GM23338 (cell line): ENCODE measurements around the gene TMEM161B. TPM values are rescaled to one million over a fixed set of nuclear protein-coding genes. Genes with fewer than 3 reads are reported as not detected.

Experiments
- ATAC-seq: fragments of 200-7000 bp; cut with Tn5 transposase; 3 replicates; pipeline ENCODE4 v1.9.1; 2020
- DNase-seq: peaks from one replicate; pipeline ENCODE4 v3.0.0-alpha.2; 2015; ENCODE audit warnings: low spot score
- H2AFZ ChIP-seq: fragments of 200-600 bp; sonication (generic); 2 replicates; pipeline ENCODE4 v1.8.0; 2016; ENCODE audit warnings: antibody characterized with exemption, mild to moderate bottlenecking, moderate library complexity
- H3F3A ChIP-seq: fragments of 200-600 bp; sonication (generic); replicated peaks from 2 replicates; pipeline ENCODE4 v1.8.0; 2017; ENCODE audit warnings: antibody characterized with exemption, mixed run types, low read depth
- H3K27ac ChIP-seq: fragments of 200-600 bp; sonication (generic); 2 replicates; pipeline ENCODE4 v1.6.1; 2016; ENCODE audit warnings: low read depth
- H3K27me3 ChIP-seq: fragments of 200-600 bp; sonication (generic); 2 replicates; pipeline ENCODE4 v1.8.0; 2016; ENCODE audit warnings: mild to moderate bottlenecking, mixed run types, moderate library complexity; ENCODE audit not compliant: insufficient read depth
- H3K36me3 ChIP-seq: fragments of 200-600 bp; sonication (generic); 2 replicates; pipeline ENCODE4 v1.8.0; 2016; ENCODE audit warnings: mild to moderate bottlenecking; ENCODE audit not compliant: insufficient read depth
- H3K4me1 ChIP-seq: fragments of 200-600 bp; sonication (generic); 2 replicates; pipeline ENCODE4 v1.8.0; 2016; ENCODE audit warnings: mild to moderate bottlenecking, moderate library complexity; ENCODE audit not compliant: insufficient read depth
- H3K4me2 ChIP-seq: fragments of 200-600 bp; sonication (generic); 2 replicates; pipeline ENCODE4 v1.7.1; 2017; ENCODE audit warnings: mixed run types
- H3K4me3 ChIP-seq: fragments of 200-600 bp; sonication (generic); 2 replicates; pipeline ENCODE4 v1.6.1; 2016; ENCODE audit warnings: mixed run types
- H3K79me2 ChIP-seq: fragments of 200-600 bp; sonication (generic); replicated peaks from 2 replicates; pipeline ENCODE4 v1.8.0; 2017; ENCODE audit warnings: mild to moderate bottlenecking; ENCODE audit not compliant: insufficient read depth
- H3K9me2 ChIP-seq: fragments of 200-600 bp; sonication (generic); 2 replicates; pipeline ENCODE4 v1.8.0; 2017; ENCODE audit not compliant: insufficient read depth
- H4K20me1 ChIP-seq: fragments of 200-600 bp; sonication (generic); replicated peaks from 2 replicates; pipeline ENCODE4 v1.8.0; 2017; ENCODE audit warnings: mild to moderate bottlenecking; ENCODE audit not compliant: insufficient read depth
- H3K27ac Mint-ChIP-seq: 2 replicates; pipeline ENCODE4 v1.8.0; 2020; ENCODE audit warnings: inconsistent platforms, mild to moderate bottlenecking, moderate library complexity, mixed read lengths
- H3K27me3 Mint-ChIP-seq: 3 replicates; pipeline ENCODE4 v1.8.0; 2022; ENCODE audit warnings: low read depth, mild to moderate bottlenecking, moderate library complexity, mixed read lengths, inconsistent platforms; ENCODE audit not compliant: insufficient read depth, poor library complexity
- H3K36me3 Mint-ChIP-seq: 3 replicates; pipeline ENCODE4 v1.8.0; 2021; ENCODE audit warnings: low read depth, mild to moderate bottlenecking, inconsistent platforms, moderate library complexity, mixed read lengths
- H3K4me1 Mint-ChIP-seq: 3 replicates; pipeline ENCODE4 v1.8.0; 2020; ENCODE audit warnings: mild to moderate bottlenecking, inconsistent platforms, mixed read lengths
- H3K4me3 Mint-ChIP-seq: 3 replicates; pipeline ENCODE4 v1.8.0; 2021; ENCODE audit warnings: moderate library complexity, mild to moderate bottlenecking, inconsistent platforms, mixed read lengths
- H3K9me3 Mint-ChIP-seq: 3 replicates; pipeline ENCODE4 v1.8.0; 2020; ENCODE audit warnings: moderate library complexity, mild to moderate bottlenecking, inconsistent platforms, mixed read lengths
- CREB1 ChIP-seq: fragments of 250-450 bp; sonication (Bioruptor Pico); IDR thresholded peaks from 2 replicates; pipeline ENCODE4 v1.5.0; 2020; ENCODE audit warnings: low read depth, mild to moderate bottlenecking, moderate library complexity
- CTCF ChIP-seq, 2 experiments: fragments of 200-600 bp in 1 of 2; sonication (generic) in 1 of 2; conservative IDR thresholded peaks; 2 replicates each; pipeline versions ENCODE4 v1.5.1 to v1.6.1; 2016 to 2017; ENCODE audit warnings: antibody characterized with exemption in 2 of 2, low read depth in 2 of 2, mild to moderate bottlenecking in 2 of 2, moderate library complexity in 1 of 2
- JUNB ChIP-seq: IDR thresholded peaks from one replicate; pipeline ENCODE4 v1.6.1; 2016; ENCODE audit warnings: antibody characterized with exemption; ENCODE audit not compliant: unreplicated experiment
- NANOG ChIP-seq: IDR thresholded peaks from 2 replicates; pipeline ENCODE4 v1.6.1; 2016; ENCODE audit warnings: antibody characterized with exemption, borderline replicate concordance
- POLR2AphosphoS5 ChIP-seq: IDR thresholded peaks from 2 replicates; pipeline ENCODE4 v1.6.1; 2016; ENCODE audit warnings: antibody characterized with exemption, low read depth
- STAT1 ChIP-seq: IDR thresholded peaks from one replicate; pipeline ENCODE4 v1.6.1; 2016; ENCODE audit warnings: antibody characterized with exemption; ENCODE audit not compliant: unreplicated experiment
- ZNF331 ChIP-seq: fragments of 250-450 bp; sonication (Bioruptor Pico); IDR thresholded peaks from 2 replicates; pipeline ENCODE4 v1.5.0; 2020; ENCODE audit warnings: low read depth, mild to moderate bottlenecking, moderate library complexity
- ZNF462 ChIP-seq: fragments of 250-450 bp; sonication (Bioruptor Pico); IDR thresholded peaks from 2 replicates; pipeline ENCODE4 v1.5.0; 2020; ENCODE audit warnings: mild to moderate bottlenecking, moderate library complexity
- polyA plus RNA-seq: library from polyadenylated mRNA; unstranded; fragments of >200 nt; fragmentation: Nextera tagmentation; extraction: Ambion mirVana; gene quantifications from 2 replicates; pipeline ENCODE4 v1.2.1, GENCODE V29; 2016
- total RNA-seq: library from RNA; depleted of rRNA; stranded (reverse); fragments of >200 nt; shearing (Covaris generic); gene quantifications from 2 replicates; pipeline ENCODE4 v1.2.3, GENCODE V29; 2014

TMEM161B gene
- total and polyA plus RNA-seq, 2 experiments from 2014 or later: 11.9 to 25.5 TPM

- Mint-ChIP-seq H3K36me3 (peaks cover 7% of the 10 kb centered on the region; the same call in 2 of the 3 replicates), H3K27me3 (peaks cover 6% of the 10 kb centered on the region), H3K9me3 (no peaks in the 10 kb centered on the region), H3K4me1 (peaks cover 39% of the 10 kb centered on the region), H3K4me3 (no peak overlapping the region), H3K27ac (peak overlapping the region; percentile 65; the same call in 1 of the 2 replicates)
- no peak overlapping the region for H3K4me2 ChIP-seq
- DNase-seq (no peak), ATAC-seq (no peak)
- no peaks in the 10 kb centered on the region for H3F3A ChIP-seq
- peaks cover 27% of the 10 kb centered on the region for H3K4me1 ChIP-seq
- no peak overlapping the region for H3K27ac ChIP-seq
- no peak for TF ChIP-seq ZNF462 (CRISPR knock-in tag)
- no peak for TF ChIP-seq CREB1 (CRISPR knock-in tag)
- no peak for TF ChIP-seq NANOG
- no peak for TF ChIP-seq ZNF331 (CRISPR knock-in tag)
- TF ChIP-seq POLR2AphosphoS5: no peak
- 0 out of 2 replicates have a peak, but pooled peaks cover 7% of the 10 kb centered on the region for H3K79me2 ChIP-seq
- no peaks in the 10 kb centered on the region for H3K27me3 ChIP-seq
- no peaks in the 10 kb centered on the region for H4K20me1 ChIP-seq
- H3K36me3 ChIP-seq: no peaks in the 10 kb centered on the region
- no peak overlapping the region for H2AFZ ChIP-seq
- no peak overlapping the region for H3K4me3 ChIP-seq
- H3K9me2 ChIP-seq: no peaks in the 10 kb centered on the region
Observed at GRCh38 chr5:88226881-88227450, 41.7 kb downstream of the TMEM161B start.

GRCh38 chr5:88214655-88215054 is 54.0 kb downstream of the TMEM161B start:
- Mint-ChIP-seq H3K9me3 (no peaks in the 10 kb centered on the region), H3K4me3 (no peak overlapping the region), H3K4me1 (no peaks in the 10 kb centered on the region), H3K36me3 (peaks cover 32% of the 10 kb centered on the region; the same call in 2 of the 3 replicates), H3K27ac (no peak overlapping the region), H3K27me3 (no peaks in the 10 kb centered on the region)
- TF ChIP-seq POLR2AphosphoS5: no peak
- TF ChIP-seq CTCF (conservative IDR thresholded peaks at IDR 0.05; ENCODE audit: low read depth in 2 of 2): no peak
- TF ChIP-seq JUNB: no peak
- no peak for TF ChIP-seq STAT1
- no peak for TF ChIP-seq ZNF331 (CRISPR knock-in tag)
- Histone ChIP-seq H3K79me2 (no peaks in the 10 kb centered on the region), H3F3A (no peaks in the 10 kb centered on the region), H3K4me3 (no peak overlapping the region), H3K4me1 (no peaks in the 10 kb centered on the region), H3K9me2 (no peaks in the 10 kb centered on the region), H4K20me1 (0 out of 2 replicates have a peak, but pooled peaks cover 2% of the 10 kb centered on the region), H3K4me2 (no peak overlapping the region), H3K27me3 (no peaks in the 10 kb centered on the region), H3K27ac (no peak overlapping the region), H2AFZ (no peak overlapping the region), H3K36me3 (no peaks in the 10 kb centered on the region)
- DNase-seq: no peak
- no peak for ATAC-seq
